H9 (cell line): ENCODE results near the gene CNOT6. TPM values are rescaled to one million over a fixed set of nuclear protein-coding genes. Genes with fewer than 3 reads are reported as not detected.
A peak's percentile ranks its signal among the peaks of the same experiment; 100 is the strongest.

Source experiments
- DNase-seq: peaks from one replicate; pipeline ENCODE4 v3.0.0-alpha.2; 2017
- H2AFZ ChIP-seq: one replicate; pipeline ENCODE4 v1.6.1; 2013; ENCODE audit warnings: mild to moderate bottlenecking, low read length, control low read depth, moderate library complexity
- H2AK5ac ChIP-seq: 2 replicates; pipeline ENCODE4 v1.6.1; 2013; ENCODE audit warnings: low read length, control low read depth, mixed read lengths; ENCODE audit not compliant: insufficient read length
- H2BK120ac ChIP-seq: one replicate; pipeline ENCODE4 v1.6.1; 2013; ENCODE audit warnings: low read depth, mild to moderate bottlenecking, low read length, control low read depth, inconsistent platforms; ENCODE audit not compliant: poor library complexity, severe bottlenecking
- H2BK12ac ChIP-seq: 2 replicates; pipeline ENCODE4 v1.6.1; 2013; ENCODE audit warnings: low read length, control low read depth, mixed read lengths, low read depth; ENCODE audit not compliant: insufficient read length
- H2BK15ac ChIP-seq: 2 replicates; pipeline ENCODE4 v1.6.1; 2013; ENCODE audit warnings: low read depth, low read length, control low read depth
- H2BK20ac ChIP-seq: one replicate; pipeline ENCODE4 v1.6.1; 2013; ENCODE audit warnings: low read depth, mild to moderate bottlenecking, low read length, control low read depth, inconsistent platforms; ENCODE audit not compliant: poor library complexity, severe bottlenecking
- H2BK5ac ChIP-seq: 2 replicates; pipeline ENCODE4 v1.6.1; 2013; ENCODE audit warnings: low read length, control low read depth, mixed read lengths; ENCODE audit not compliant: insufficient read length
- H3K14ac ChIP-seq: 2 replicates; pipeline ENCODE4 v1.6.1; 2013; ENCODE audit warnings: low read length, control low read depth; ENCODE audit not compliant: insufficient read depth
- H3K18ac ChIP-seq: 2 replicates; pipeline ENCODE4 v1.6.1; 2013; ENCODE audit warnings: low read depth, mild to moderate bottlenecking, mixed read lengths, low read length, control low read depth; ENCODE audit not compliant: insufficient read length
- H3K23ac ChIP-seq: 2 replicates; pipeline ENCODE4 v1.6.1; 2013; ENCODE audit warnings: low read length, control low read depth, mixed read lengths, low read depth; ENCODE audit not compliant: insufficient read length
- H3K23me2 ChIP-seq: 2 replicates; pipeline ENCODE4 v1.6.1; 2013; ENCODE audit warnings: low read depth, mild to moderate bottlenecking, mixed read lengths, low read length, control low read depth; ENCODE audit not compliant: insufficient read length, poor library complexity, severe bottlenecking
- H3K27ac ChIP-seq: 2 replicates; pipeline ENCODE4 v1.5.1; 2013; ENCODE audit warnings: low read length, control low read depth, mixed read lengths, low read depth; ENCODE audit not compliant: insufficient read length
- H3K27me3 ChIP-seq: 2 replicates; pipeline ENCODE4 v1.6.1; 2013; ENCODE audit warnings: low read length, control low read depth, inconsistent platforms; ENCODE audit not compliant: insufficient read depth
- H3K4ac ChIP-seq: 2 replicates; pipeline ENCODE4 v1.6.1; 2013; ENCODE audit warnings: low read depth, mild to moderate bottlenecking, control low read depth, inconsistent platforms, low read length, moderate library complexity
- H3K4me1 ChIP-seq: 2 replicates; pipeline ENCODE4 v1.6.1; 2013; ENCODE audit warnings: low read length, control low read depth, inconsistent platforms; ENCODE audit not compliant: insufficient read depth
- H3K4me2 ChIP-seq: 2 replicates; pipeline ENCODE4 v1.6.1; 2013; ENCODE audit warnings: low read length, control low read depth, mixed read lengths; ENCODE audit not compliant: insufficient read length, insufficient read depth
- H3K56ac ChIP-seq: 2 replicates; pipeline ENCODE4 v1.6.1; 2013; ENCODE audit warnings: low read depth, mild to moderate bottlenecking, mixed read lengths, low read length, control low read depth; ENCODE audit not compliant: insufficient read length
- H3K79me1 ChIP-seq: 2 replicates; pipeline ENCODE4 v1.6.1; 2013; ENCODE audit warnings: low read depth, mild to moderate bottlenecking, moderate library complexity, low read length, control low read depth, inconsistent platforms; ENCODE audit not compliant: insufficient read depth, poor library complexity, severe bottlenecking
- H3K79me2 ChIP-seq: 2 replicates; pipeline ENCODE4 v1.6.1; 2013; ENCODE audit warnings: low read length, control low read depth, inconsistent platforms; ENCODE audit not compliant: insufficient read depth
- H3K9ac ChIP-seq: 2 replicates; pipeline ENCODE4 v1.6.1; 2013; ENCODE audit warnings: low read length, control low read depth, mixed read lengths; ENCODE audit not compliant: insufficient read length; ENCODE audit errors: extremely low read depth
- H3K9me3 ChIP-seq: one replicate; pipeline ENCODE4 v1.6.1; 2013; ENCODE audit warnings: low read depth, low read length, inconsistent platforms; ENCODE audit not compliant: control insufficient read depth
- H3T11ph ChIP-seq: one replicate; pipeline ENCODE4 v1.6.1; 2013; ENCODE audit warnings: mild to moderate bottlenecking, low read length, control low read depth, inconsistent platforms
- H4K20me1 ChIP-seq: one replicate; pipeline ENCODE4 v1.6.1; 2013; ENCODE audit not compliant: control insufficient read depth, insufficient read length, insufficient read depth
- H4K5ac ChIP-seq: 2 replicates; pipeline ENCODE4 v1.6.1; 2013; ENCODE audit warnings: low read depth, mild to moderate bottlenecking, mixed read lengths, low read length, control low read depth; ENCODE audit not compliant: insufficient read length
- H4K8ac ChIP-seq: replicated peaks from 2 replicates; pipeline ENCODE4 v1.6.1; 2013; ENCODE audit warnings: low read length, control low read depth, mixed read lengths, low read depth; ENCODE audit not compliant: insufficient read length
- H4K91ac ChIP-seq: 2 replicates; pipeline ENCODE4 v1.6.1; 2013; ENCODE audit warnings: low read depth, mild to moderate bottlenecking, moderate library complexity, mixed read lengths, low read length, control low read depth; ENCODE audit not compliant: insufficient read length
- H3K27ac Mint-ChIP-seq, 3 experiments: 2 replicates in 2 of 3; 3 replicates in 1 of 3; pipeline ENCODE4 v1.8.0; 2020 to 2021; ENCODE audit warnings: mixed read lengths in 3 of 3, mild to moderate bottlenecking in 1 of 3, moderate library complexity in 1 of 3
- H3K27me3 Mint-ChIP-seq: 2 replicates; pipeline ENCODE4 v1.8.0; 2021; ENCODE audit warnings: low read depth, mild to moderate bottlenecking, moderate library complexity, mixed read lengths
- H3K36me3 Mint-ChIP-seq, 3 experiments: 2 replicates in 2 of 3; 3 replicates in 1 of 3; pipeline ENCODE4 v1.8.0; 2020 to 2021; ENCODE audit warnings: low read depth in 3 of 3, mixed read lengths in 3 of 3; ENCODE audit not compliant: insufficient read depth in 1 of 3
- H3K4me1 Mint-ChIP-seq, 2 experiments: 2 replicates each; pipeline ENCODE4 v1.8.0; 2020; ENCODE audit warnings: mixed read lengths in 2 of 2
- H3K4me3 Mint-ChIP-seq, 2 experiments: 2 replicates in 1 of 2; 3 replicates in 1 of 2; pipeline ENCODE4 v1.8.0; 2020 to 2021; ENCODE audit warnings: mild to moderate bottlenecking in 2 of 2, mixed read lengths in 2 of 2, moderate library complexity in 1 of 2
- H3K9me3 Mint-ChIP-seq, 2 experiments: 2 replicates in 1 of 2; 3 replicates in 1 of 2; pipeline ENCODE4 v1.8.0; 2020; ENCODE audit warnings: mild to moderate bottlenecking in 2 of 2, mixed read lengths in 2 of 2, moderate library complexity in 1 of 2
- WGBS: extraction: QIAGEN DNeasy Blood & Tissue Kit; methylation state at CpG from one replicate; pipeline ENCODE4 v1.1.7; 2013; ENCODE audit warnings: missing lambda C conversion rate, low lambda C conversion rate, mixed read lengths; ENCODE audit not compliant: insufficient read length; ENCODE audit errors: extremely low coverage; 5-methylcytosine and 5-hydroxymethylcytosine counted together
- total RNA-seq: library from RNA; stranded (reverse); gene quantifications from 2 replicates; pipeline ENCODE4 v1.2.1, GENCODE V29; 2021
- TF ChIP-seq, protein P1 (sequence below): fragments of 200-600 bp; sonication (generic); conservative IDR thresholded peaks from 3 replicates; pipeline ENCODE4 v1.8.0; 2021; ENCODE audit warnings: antibody characterized with exemption, mild to moderate bottlenecking

Gene CNOT6
- total RNA-seq, 1 experiment from 2014 or later = 45.0 TPM

- DNase-seq = peak; percentile 25
- Histone ChIP-seq H3K79me1 (no peaks in the 10 kb centered on the region), H2BK20ac (no peak overlapping the region), H3K4ac (no peak overlapping the region), H3K4me1 (no peaks in the 10 kb centered on the region), H3K18ac (no peak overlapping the region), H3K14ac (no peak overlapping the region), H4K8ac (no peak overlapping the region), H2BK15ac (no peak overlapping the region), H3K79me2 (no peaks in the 10 kb centered on the region), H3K56ac (no peak overlapping the region), H2BK5ac (no peak overlapping the region), H3K9me3 (no peaks in the 10 kb centered on the region), H2BK120ac (no peak overlapping the region), H2AFZ (no peak overlapping the region), H3K4me2 (no peak overlapping the region), H4K20me1 (no peaks in the 10 kb centered on the region), H3K23ac (no peak overlapping the region), H2BK12ac (no peak overlapping the region), H3K9ac (no peak overlapping the region), H3K23me2 (no peaks in the 10 kb centered on the region), H3K27ac (no peak overlapping the region), H4K5ac (no peak overlapping the region), H4K91ac (no peak overlapping the region), H2AK5ac (no peak overlapping the region), H3T11ph (no peak overlapping the region), H3K27me3 (no peaks in the 10 kb centered on the region)
- TF ChIP-seq, protein P1, sequence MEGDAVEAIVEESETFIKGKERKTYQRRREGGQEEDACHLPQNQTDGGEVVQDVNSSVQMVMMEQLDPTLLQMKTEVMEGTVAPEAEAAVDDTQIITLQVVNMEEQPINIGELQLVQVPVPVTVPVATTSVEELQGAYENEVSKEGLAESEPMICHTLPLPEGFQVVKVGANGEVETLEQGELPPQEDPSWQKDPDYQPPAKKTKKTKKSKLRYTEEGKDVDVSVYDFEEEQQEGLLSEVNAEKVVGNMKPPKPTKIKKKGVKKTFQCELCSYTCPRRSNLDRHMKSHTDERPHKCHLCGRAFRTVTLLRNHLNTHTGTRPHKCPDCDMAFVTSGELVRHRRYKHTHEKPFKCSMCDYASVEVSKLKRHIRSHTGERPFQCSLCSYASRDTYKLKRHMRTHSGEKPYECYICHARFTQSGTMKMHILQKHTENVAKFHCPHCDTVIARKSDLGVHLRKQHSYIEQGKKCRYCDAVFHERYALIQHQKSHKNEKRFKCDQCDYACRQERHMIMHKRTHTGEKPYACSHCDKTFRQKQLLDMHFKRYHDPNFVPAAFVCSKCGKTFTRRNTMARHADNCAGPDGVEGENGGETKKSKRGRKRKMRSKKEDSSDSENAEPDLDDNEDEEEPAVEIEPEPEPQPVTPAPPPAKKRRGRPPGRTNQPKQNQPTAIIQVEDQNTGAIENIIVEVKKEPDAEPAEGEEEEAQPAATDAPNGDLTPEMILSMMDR = no peak
- H3K36me3 Mint-ChIP-seq = no peaks in the 10 kb centered on the region
- H3K4me1 Mint-ChIP-seq = peaks cover 0 to 6% of the 10 kb centered on the region in 2 experiments; a peak in 2 of 4 replicates
- peaks cover 9% of the 10 kb centered on the region; the same call in 1 of the 2 replicates for H3K27me3 Mint-ChIP-seq
- H3K9me3 Mint-ChIP-seq = no peaks in the 10 kb centered on the region
- no peak overlapping the region for H3K4me3 Mint-ChIP-seq
- no CpG with 5 or more reads among the region's 16 CpGs for WGBS
- no peak overlapping the region; a peak in 1 of 7 replicates for H3K27ac Mint-ChIP-seq
Measured at GRCh38 chr5:180599981-180600553, 105.9 kb downstream of the CNOT6 start.
